Mesangial cell (primary cell): Measurements from ENCODE around the gene ATP5IF1. TPM values are rescaled to one million over a fixed set of nuclear protein-coding genes. Genes with fewer than 3 reads are reported as not detected.

Experiments used
- total RNA-seq: library from RNA; depleted of rRNA; stranded (reverse); fragments of >200 nt; gene quantifications from 2 replicates; pipeline ENCODE4 v1.2.3, GENCODE V29; 2015

The ATP5IF1 gene
- 198 and 203 TPM in 2 replicates for total RNA-seq

DNA sequence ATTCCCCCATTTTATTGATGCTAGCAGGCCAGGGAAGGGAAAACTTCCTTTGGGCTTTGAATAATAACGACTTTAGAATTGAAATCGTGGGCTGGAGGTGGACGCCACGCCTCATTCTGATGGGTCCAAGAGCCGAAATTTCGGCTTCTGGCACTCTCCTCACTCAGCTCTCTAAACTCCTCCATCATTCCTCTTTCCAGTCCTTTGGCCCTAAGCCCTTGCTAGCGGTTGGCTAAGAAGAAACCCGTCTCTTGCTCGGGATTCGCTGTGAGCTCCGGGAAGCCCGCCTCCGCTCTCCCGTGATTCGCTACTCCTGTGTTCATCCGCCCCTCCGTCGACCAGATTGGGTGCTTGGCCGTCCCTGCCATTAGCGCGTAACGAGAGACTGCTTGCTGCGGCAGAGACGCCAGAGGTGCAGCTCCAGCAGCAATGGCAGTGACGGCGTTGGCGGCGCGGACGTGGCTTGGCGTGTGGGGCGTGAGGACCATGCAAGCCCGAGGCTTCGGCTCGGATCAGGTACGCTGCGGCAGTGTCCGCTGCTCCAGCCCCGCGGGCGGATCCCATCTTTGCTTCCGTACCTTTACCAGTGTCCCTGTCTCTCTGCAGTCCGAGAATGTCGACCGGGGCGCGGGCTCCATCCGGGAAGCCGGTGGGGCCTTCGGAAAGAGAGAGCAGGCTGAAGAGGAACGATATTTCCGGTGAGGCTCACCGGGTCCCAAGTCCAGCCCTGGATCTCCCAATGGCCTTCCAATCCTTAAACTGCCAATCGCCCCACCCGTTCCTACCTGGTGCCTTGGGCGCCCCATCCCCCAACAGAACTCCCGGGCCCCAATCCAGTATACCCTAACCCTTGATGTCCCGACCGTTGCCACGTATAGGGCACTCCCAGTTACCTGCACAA lies at the start of gene ATP5IF1:
TSS of gene ATP5IF1 (plus strand) at position 370 of the 901 bp plus-strand sequence. CDS start at position 430, 60 bp downstream.

DNA sequence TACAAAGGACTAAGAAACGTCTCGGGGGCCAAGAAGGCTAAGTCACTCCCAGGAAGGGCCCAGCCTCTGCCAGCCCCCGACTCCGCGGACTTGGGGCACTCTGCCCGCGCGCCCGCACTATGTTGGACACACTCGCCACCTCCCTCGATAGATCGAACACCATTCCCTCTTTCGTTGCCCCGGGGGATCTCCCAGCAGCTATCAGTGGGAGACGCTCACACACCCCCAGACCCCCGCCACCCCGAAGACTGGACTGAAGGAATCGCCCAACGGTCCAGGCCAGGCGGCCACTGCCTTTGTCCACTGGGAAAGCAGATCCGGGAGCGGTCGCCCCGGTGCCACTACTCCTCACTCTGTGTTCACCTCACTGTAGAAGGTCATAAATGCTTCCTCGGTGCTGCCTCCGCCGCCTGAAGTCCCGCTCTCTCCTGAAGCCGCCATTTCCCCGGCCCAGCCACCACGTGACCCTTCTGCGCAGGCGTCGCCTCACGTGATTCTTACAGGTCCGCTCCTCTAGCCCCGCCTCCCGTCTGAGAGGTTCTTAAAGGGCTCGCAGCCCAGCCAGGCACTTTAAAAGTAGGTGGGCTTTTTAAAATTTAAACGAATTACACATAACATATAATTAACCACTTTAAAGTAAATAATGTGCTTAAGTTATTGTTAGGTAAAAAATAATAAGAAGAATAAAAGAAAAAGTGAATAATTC lies 3.2 kb upstream of the ATP5IF1 start, which contains the start of gene DNAJC8:
TSS of gene DNAJC8 (minus strand) at position 472 of the 706 bp plus-strand sequence. CDS start at position 441, 31 bp downstream.

GRCh38 chr1:28259252-28259933 lies 23.5 kb downstream of the ATP5IF1 start, which contains the start of gene SESN2:
Gene SESN2, plus strand, starts transcription at chr1:28259518. Its CDS starts 330 bp downstream, at chr1:28259848.

Other genes with a start within 250 kb of the ATP5IF1 start
- gene EYA3, start 147.5 kb upstream of the ATP5IF1 start, total RNA-seq: 13.7 and 15.1 TPM in 2 replicates
- gene PTAFR, start 59.4 kb upstream of the ATP5IF1 start, total RNA-seq: under 0.01 and 0.25 TPM in 2 replicates
- 26.2 and 42.0 TPM in 2 replicates for gene DNAJC8, start 3.1 kb upstream of the ATP5IF1 start, total RNA-seq
- gene SESN2, start 23.4 kb downstream of the ATP5IF1 start, total RNA-seq: 33.7 and 43.0 TPM in 2 replicates
- 15.6 and 18.6 TPM in 2 replicates for gene MED18, start 92.9 kb downstream of the ATP5IF1 start, total RNA-seq
- gene PHACTR4, start 133.6 kb downstream of the ATP5IF1 start, total RNA-seq: 20.5 and 20.9 TPM in 2 replicates